Lower leg skin (tissue), 3 donors: ENCODE results near the gene ZBTB7C.

Experiments used
- POLR2A ChIP-seq, 2 donors: fragments of 450-650 bp; IDR thresholded peaks; one replicate each; pipeline ENCODE4 v1.6.1; 2016 to 2017; ENCODE audit warnings: antibody characterized with exemption in 2 of 2, mild to moderate bottlenecking in 1 of 2, moderate library complexity in 1 of 2
- TF ChIP-seq, protein P1 (sequence below), 3 donors: fragments of 450-650 bp; IDR thresholded peaks; one replicate each; pipeline ENCODE4 v1.5.1; 2016; ENCODE audit warnings: antibody characterized with exemption in 3 of 3, mild to moderate bottlenecking in 3 of 3, moderate library complexity in 2 of 3

DNA sequence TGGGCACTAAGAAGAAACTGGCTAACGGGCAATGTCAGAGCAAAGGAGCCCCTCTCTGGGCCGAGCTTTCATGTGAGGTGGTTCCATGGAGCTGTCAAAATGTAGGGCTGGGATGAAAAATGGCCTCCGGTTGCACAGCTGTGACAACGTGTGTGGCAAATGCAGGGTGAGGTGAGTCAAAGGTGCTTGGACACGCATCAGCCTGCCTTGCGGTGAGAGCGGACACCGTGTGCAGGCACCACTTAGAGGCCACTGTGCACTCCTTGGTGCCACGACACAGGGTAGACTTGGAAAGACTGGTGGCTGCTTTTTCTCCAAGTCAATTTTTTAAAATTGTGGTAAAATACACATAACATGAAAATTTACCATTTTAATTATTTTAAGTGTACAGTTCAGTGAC is 195.4 kb downstream of the ZBTB7C start:
- no peak for TF ChIP-seq POLR2A (IDR thresholded peaks at IDR 0.05)
- TF ChIP-seq, protein P1, sequence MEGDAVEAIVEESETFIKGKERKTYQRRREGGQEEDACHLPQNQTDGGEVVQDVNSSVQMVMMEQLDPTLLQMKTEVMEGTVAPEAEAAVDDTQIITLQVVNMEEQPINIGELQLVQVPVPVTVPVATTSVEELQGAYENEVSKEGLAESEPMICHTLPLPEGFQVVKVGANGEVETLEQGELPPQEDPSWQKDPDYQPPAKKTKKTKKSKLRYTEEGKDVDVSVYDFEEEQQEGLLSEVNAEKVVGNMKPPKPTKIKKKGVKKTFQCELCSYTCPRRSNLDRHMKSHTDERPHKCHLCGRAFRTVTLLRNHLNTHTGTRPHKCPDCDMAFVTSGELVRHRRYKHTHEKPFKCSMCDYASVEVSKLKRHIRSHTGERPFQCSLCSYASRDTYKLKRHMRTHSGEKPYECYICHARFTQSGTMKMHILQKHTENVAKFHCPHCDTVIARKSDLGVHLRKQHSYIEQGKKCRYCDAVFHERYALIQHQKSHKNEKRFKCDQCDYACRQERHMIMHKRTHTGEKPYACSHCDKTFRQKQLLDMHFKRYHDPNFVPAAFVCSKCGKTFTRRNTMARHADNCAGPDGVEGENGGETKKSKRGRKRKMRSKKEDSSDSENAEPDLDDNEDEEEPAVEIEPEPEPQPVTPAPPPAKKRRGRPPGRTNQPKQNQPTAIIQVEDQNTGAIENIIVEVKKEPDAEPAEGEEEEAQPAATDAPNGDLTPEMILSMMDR (IDR thresholded peaks at IDR 0.05), result no peak
